HEK293 (cell line): ENCODE measurements around the gene WWOX.
"Not testable (repeated sequence)": the region's sequence is repeated elsewhere in the genome, so short reads cannot be mapped to it uniquely, and the experiment has no call there.

Experiments
- CTCF ChIA-PET: fragments of 350-600 bp; formaldehyde crosslinking; extraction: SDS; loops from one replicate; lab custom pipeline; 2021; ENCODE audit warnings: antibody characterized with exemption; lab: Yijun Ruan, JAX
- POLR2A ChIA-PET: fragments of 300-600 bp; formaldehyde crosslinking; extraction: SDS; loops from one replicate; lab custom pipeline; 2020; ENCODE audit warnings: antibody characterized with exemption, inconsistent platforms; lab: Yijun Ruan, JAX
- H3K27ac ChIP-seq: fragments of 200-500 bp; sonication (Bioruptor generic); 2 replicates; pipeline ENCODE4 v1.5.1; 2014; ENCODE audit warnings: low read depth, low read length, control low read depth, inconsistent platforms; ENCODE audit errors: extremely low read depth
- H3K36me3 ChIP-seq, 2 experiments: fragments of 200-500 bp in 1 of 2; sonication (Bioruptor generic) in 1 of 2; 1 replicate in 1 of 2; 2 replicates in 1 of 2; pipeline ENCODE4 v1.5.1; 2014 to 2017; ENCODE audit warnings: inconsistent platforms in 2 of 2, low read length in 2 of 2; ENCODE audit not compliant: control insufficient read depth in 2 of 2, insufficient read depth in 1 of 2
- H3K4me1 ChIP-seq: fragments of 200-500 bp; sonication (Bioruptor generic); 2 replicates; pipeline ENCODE4 v1.5.1; 2014; ENCODE audit warnings: mild to moderate bottlenecking, low read length, inconsistent platforms; ENCODE audit not compliant: control insufficient read depth, insufficient read depth
- H3K4me3 ChIP-seq: 2 replicates; pipeline ENCODE4 v1.5.1; 2011; ENCODE audit warnings: low read depth, mild to moderate bottlenecking, control low read depth, low read length, moderate library complexity
- H3K9me3 ChIP-seq: fragments of 200-500 bp; sonication (Bioruptor generic); 2 replicates; pipeline ENCODE4 v1.5.1; 2014; ENCODE audit warnings: low read depth, low read length, inconsistent platforms; ENCODE audit not compliant: control insufficient read depth, insufficient read depth
- EGR2 ChIP-seq: fragments of 450-650 bp; formaldehyde crosslinking; IDR thresholded peaks from 2 replicates; pipeline ENCODE4 v1.5.1; 2016; ENCODE audit warnings: low read depth, missing biosample characterization, missing genetic modification characterization
- ZBTB8A ChIP-seq: fragments of 450-650 bp; formaldehyde crosslinking; IDR thresholded peaks from 2 replicates; pipeline ENCODE4 v1.5.1; 2016; ENCODE audit warnings: missing biosample characterization, missing genetic modification characterization
- ZNF133 ChIP-seq: fragments of 450-650 bp; formaldehyde crosslinking; IDR thresholded peaks from 2 replicates; pipeline ENCODE4 v1.5.1; 2016; ENCODE audit warnings: missing biosample characterization, missing genetic modification characterization
- ZNF146 ChIP-seq: fragments of 450-650 bp; formaldehyde crosslinking; IDR thresholded peaks from 2 replicates; pipeline ENCODE4 v1.5.1; 2016; ENCODE audit warnings: missing biosample characterization, missing genetic modification characterization
- ZNF175 ChIP-seq: fragments of 450-650 bp; formaldehyde crosslinking; IDR thresholded peaks from 2 replicates; pipeline ENCODE4 v1.5.1; 2016; ENCODE audit warnings: missing biosample characterization, missing genetic modification characterization
- ZNF18 ChIP-seq: fragments of 450-650 bp; formaldehyde crosslinking; IDR thresholded peaks from 2 replicates; pipeline ENCODE4 v1.5.1; 2016; ENCODE audit warnings: missing biosample characterization, missing genetic modification characterization
- ZNF184 ChIP-seq: fragments of 450-650 bp; IDR thresholded peaks from 2 replicates; pipeline ENCODE4 v1.5.1; 2018; ENCODE audit warnings: missing biosample characterization, mild to moderate bottlenecking, missing genetic modification characterization
- ZNF274 ChIP-seq, 2 experiments: fragments of 200-500 bp in 1 of 2; fragments of 450-650 bp in 1 of 2; sonication (Bioruptor generic) in 1 of 2; formaldehyde crosslinking in 1 of 2; IDR thresholded peaks; 2 replicates each; pipeline versions ENCODE4 v1.5.1 to v1.6.1; 2014 to 2016; ENCODE audit warnings: borderline replicate concordance in 1 of 2, inconsistent platforms in 1 of 2, low read length in 1 of 2, missing biosample characterization in 1 of 2, missing genetic modification characterization in 1 of 2
- ZNF366 ChIP-seq: fragments of 450-650 bp; formaldehyde crosslinking; conservative IDR thresholded peaks from 2 replicates; pipeline ENCODE4 v1.5.1; 2016; ENCODE audit warnings: missing biosample characterization, missing genetic modification characterization
- ZNF580 ChIP-seq: fragments of 450-650 bp; formaldehyde crosslinking; IDR thresholded peaks from 2 replicates; pipeline ENCODE4 v1.5.1; 2016; ENCODE audit warnings: missing biosample characterization, missing genetic modification characterization
- ZNF654 ChIP-seq: fragments of 450-650 bp; formaldehyde crosslinking; IDR thresholded peaks from 2 replicates; pipeline ENCODE4 v1.5.1; 2016; ENCODE audit warnings: low read depth, missing biosample characterization, missing genetic modification characterization

WWOX gene

GRCh38 chr16:79052198-79052597, 952.7 kb downstream of the WWOX start:
- H3K4me3 ChIP-seq, H3K27ac ChIP-seq, H3K36me3 ChIP-seq, POLR2A ChIA-PET, CTCF ChIA-PET, H3K9me3 ChIP-seq, H3K4me1 ChIP-seq: not testable (repeated sequence)
- TF ChIP-seq ZNF146 (tag by site-specific recombination) (0 out of 2 replicates have a peak, but pooled peaks have one; percentile 62), ZNF580 (tag by site-specific recombination) (peak; percentile 64; the same call in 1 of the 2 replicates)

GRCh38 chr16:79053577-79053976, 954.1 kb downstream of the WWOX start:
- ChIA-PET CTCF (interaction anchor here (0.9 kb wide), 1 partner anchor 8 kb away, joined by 3 read pairs; no protein-coding TSS in a partner anchor), POLR2A (no interaction called here)
- H3K36me3 ChIP-seq, result no peaks in the 10 kb centered on the region
- H3K27ac ChIP-seq, result no peak overlapping the region
- H3K9me3 ChIP-seq, result no peaks in the 10 kb centered on the region
- no peak overlapping the region for H3K4me3 ChIP-seq
- H3K4me1 ChIP-seq, result no peaks in the 10 kb centered on the region
- TF ChIP-seq ZNF175 (tag by site-specific recombination) (no peak), ZNF366 (tag by site-specific recombination) (no peak), ZBTB8A (tag by site-specific recombination) (no peak), EGR2 (no peak)

- ChIA-PET CTCF (interaction anchor here (0.9 kb wide), 1 partner anchor 9 kb away, joined by 3 read pairs; no protein-coding TSS in a partner anchor), POLR2A (no interaction called here)
- no peaks in the 10 kb centered on the region for H3K36me3 ChIP-seq
- no peaks in the 10 kb centered on the region for H3K9me3 ChIP-seq
- no peaks in the 10 kb centered on the region for H3K4me1 ChIP-seq
- no peak overlapping the region for H3K4me3 ChIP-seq
- no peak overlapping the region for H3K27ac ChIP-seq
- TF ChIP-seq ZNF654 (no peak), ZNF18 (tag by site-specific recombination) (peak; percentile 61; the same call in 1 of the 2 replicates), ZNF184 (tag by site-specific recombination) (no peak)
Observed at GRCh38 chr16:79054211-79054984, 954.9 kb downstream of the WWOX start.

- CTCF ChIA-PET, result interaction anchor here (0.6 to 1.7 kb wide), 2 partner anchors 9 to 547 kb away, joined by 4 to 5 read pairs; no protein-coding TSS in a partner anchor
- Histone ChIP-seq H3K4me3 (no peak overlapping the region), H3K4me1 (no peaks in the 10 kb centered on the region), H3K27ac (no peak overlapping the region), H3K36me3 (no peaks in the 10 kb centered on the region), H3K9me3 (no peaks in the 10 kb centered on the region)
- no peak for TF ChIP-seq ZNF274 (IDR thresholded peaks at IDR 0.05; ENCODE audit: low read length)
- TF ChIP-seq ZNF274 (tag by site-specific recombination; IDR thresholded peaks at IDR 0.05; ENCODE audit: borderline replicate concordance), result no peak
- TF ChIP-seq ZNF133 (tag by site-specific recombination), result peak; percentile 78
- POLR2A ChIA-PET, result no interaction called here
Observed at GRCh38 chr16:79055251-79055970, 956.0 kb downstream of the WWOX start.
